Stimulated activated CD4-positive, alpha-beta T cell treated with anti-CD3 and anti-CD28 coated beads, Interleukin-12 subunit alpha, Interleukin-12 subunit beta, amount 100 ng/mL, for 24 hours (primary cell): ENCODE measurements around the gene HLA-F.

Experiments
- DNase-seq, 2 experiments: peaks; one replicate each; pipeline ENCODE4 v3.0.0-alpha.2; 2020; ENCODE audit warnings: low read depth in 2 of 2

Gene HLA-F

DNA sequence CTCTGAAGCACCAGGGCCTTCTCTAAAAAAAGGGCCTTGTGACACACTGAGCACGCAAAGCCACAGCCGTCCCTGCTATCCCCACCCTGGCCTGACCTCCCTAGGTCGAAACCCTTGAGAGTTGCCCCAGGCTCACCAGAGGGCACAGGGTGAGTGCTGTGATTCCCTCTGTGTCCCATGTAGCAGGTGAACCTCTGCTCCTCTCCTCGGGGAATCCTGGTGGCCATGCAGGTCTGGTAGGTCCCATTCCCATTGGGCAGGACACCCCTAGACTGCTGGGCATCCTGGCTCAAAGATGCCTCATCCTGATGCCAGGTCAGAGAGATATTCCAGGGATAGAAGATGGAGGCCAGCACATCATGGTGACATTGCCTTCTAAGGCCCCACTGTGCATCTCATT lies 20.9 kb downstream of the HLA-F start:
- DNase-seq, result no peak

DNA sequence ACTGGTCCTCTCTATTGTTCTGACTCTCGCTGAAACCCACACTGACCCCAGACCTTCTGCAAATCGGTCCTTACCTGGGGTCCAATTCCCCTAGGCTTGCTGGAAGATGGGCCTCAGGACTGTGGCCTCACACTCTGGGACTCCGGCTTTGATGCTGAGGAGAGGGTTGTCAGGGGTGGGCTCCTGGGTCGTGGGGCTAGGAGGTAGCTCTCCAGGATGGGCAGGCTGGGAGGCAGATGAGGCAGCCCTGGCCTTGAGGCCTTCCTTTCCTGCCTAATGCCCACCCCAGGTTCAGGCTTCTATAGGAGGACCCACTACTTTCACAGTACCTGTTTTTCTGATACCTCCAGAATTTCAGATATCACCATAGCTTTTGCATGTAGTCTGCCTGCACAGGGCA lies 21.4 kb downstream of the HLA-F start:
- DNase-seq, result no peak

DNA sequence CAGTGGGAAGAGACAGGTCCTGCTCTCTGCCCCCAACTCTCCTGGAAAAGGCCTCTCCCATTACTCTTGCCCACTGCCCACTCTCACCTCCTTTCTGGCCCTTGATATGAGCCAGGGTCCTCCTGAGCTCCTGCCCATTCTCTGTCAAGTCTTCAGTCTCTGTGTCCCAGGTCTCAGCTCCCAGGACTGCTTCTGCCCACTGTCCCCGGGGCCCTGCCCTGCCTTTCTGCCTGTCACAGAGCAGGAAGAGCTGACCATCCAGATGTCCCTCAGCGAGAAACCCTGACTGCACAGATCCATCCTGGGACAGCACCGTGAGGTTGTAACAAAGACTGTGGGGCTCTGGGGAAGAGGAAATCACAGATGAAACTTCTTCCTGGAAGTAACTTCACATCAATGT lies 22.2 kb downstream of the HLA-F start:
- no peak for DNase-seq

DNA sequence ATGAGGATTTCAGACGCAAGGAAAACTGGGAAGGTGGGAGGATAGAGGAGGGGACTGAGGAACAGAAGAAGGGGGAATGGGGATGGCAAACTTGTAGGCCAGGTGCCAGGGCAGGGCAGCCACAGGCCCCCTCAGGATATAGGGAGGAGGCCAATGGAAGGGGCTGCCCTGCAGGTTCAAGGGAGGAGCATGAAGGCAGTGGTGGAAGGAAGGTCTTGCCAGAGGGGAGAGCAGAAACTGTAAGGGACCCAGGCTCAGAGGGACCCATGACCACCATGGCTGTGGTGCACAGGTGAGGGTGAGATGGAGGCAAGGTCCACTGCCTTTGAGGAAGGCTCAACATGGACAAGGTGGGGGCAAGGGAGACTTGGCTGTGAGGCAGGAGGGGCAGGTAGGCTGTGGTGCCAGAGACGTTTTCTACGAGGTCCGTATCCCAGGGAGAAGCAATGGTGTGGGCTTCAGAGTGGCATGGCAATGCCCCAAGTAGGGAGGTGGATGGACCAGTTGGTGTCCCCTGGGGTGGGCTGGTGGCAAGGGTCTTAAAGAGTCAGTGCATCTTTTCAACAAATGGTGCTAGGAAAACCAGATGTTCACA lies 22.7 kb downstream of the HLA-F start:
- no peak for DNase-seq

DNA sequence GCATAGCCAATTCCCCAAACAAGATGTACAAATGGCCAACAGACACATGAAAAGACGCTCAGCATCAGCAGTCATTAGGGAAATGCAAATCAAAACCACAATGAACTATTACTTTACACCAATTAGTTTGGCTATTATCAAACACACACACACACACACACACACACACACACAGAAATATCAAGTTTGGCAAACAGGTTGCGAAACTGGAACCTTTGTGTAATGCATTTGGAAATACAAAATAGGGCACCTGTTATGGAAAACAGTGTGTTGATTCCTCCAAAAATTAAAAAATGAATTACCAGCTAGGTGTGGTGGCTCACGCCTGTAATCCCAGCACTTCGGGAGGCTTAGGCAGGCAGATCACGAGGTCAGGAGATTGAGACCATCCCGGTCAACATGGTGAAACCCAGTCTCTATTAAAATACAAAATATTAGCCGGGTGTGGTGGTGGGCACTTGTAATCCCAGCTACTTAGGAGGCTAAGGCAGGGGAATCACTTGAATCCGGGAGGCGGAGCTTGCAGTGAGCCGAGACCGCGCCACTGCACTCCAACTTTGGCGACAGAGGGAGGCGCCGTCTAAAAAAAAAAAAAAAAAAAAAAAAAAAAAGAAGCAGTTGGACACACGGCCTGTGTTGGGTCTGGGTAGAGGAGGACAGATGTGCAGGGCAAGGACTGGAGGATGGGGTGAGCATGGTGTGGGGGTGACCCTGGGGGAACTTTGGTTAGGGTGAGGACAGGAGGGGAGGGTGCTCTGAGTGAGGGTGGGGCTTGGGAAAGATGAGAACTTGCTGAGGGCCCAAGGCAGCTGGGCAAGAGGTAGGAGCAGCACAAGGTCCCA lies 23.8 kb downstream of the HLA-F start:
- no peak for DNase-seq

DNA sequence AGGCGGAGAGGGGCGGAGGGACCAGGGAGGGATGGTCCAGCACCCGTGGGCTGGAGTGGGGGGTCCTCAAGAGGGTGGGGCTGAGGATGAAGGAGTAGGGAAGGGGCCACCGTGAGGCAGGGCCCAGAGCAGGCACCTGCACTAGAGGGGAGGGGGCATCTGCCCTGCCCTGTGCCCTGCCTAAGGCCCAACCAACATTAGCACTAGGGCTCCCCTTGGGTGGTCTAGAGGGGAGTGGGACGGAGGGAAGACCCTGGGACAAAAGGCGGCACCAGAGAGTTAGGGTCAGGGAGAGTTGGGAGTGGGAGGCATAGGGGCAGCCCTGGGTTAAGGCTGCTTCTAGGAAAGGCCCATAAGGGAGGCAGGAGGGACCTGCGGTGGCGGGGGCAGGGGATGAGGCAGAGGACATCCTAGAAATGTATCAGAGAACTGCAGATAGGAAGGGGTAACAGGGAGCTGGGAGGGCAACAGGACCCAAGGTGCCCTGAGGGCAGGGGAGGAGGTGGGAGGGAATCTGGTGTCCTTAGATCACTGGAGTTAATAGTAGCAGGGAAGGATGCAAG lies 24.5 kb downstream of the HLA-F start:
- no peak for DNase-seq

DNA sequence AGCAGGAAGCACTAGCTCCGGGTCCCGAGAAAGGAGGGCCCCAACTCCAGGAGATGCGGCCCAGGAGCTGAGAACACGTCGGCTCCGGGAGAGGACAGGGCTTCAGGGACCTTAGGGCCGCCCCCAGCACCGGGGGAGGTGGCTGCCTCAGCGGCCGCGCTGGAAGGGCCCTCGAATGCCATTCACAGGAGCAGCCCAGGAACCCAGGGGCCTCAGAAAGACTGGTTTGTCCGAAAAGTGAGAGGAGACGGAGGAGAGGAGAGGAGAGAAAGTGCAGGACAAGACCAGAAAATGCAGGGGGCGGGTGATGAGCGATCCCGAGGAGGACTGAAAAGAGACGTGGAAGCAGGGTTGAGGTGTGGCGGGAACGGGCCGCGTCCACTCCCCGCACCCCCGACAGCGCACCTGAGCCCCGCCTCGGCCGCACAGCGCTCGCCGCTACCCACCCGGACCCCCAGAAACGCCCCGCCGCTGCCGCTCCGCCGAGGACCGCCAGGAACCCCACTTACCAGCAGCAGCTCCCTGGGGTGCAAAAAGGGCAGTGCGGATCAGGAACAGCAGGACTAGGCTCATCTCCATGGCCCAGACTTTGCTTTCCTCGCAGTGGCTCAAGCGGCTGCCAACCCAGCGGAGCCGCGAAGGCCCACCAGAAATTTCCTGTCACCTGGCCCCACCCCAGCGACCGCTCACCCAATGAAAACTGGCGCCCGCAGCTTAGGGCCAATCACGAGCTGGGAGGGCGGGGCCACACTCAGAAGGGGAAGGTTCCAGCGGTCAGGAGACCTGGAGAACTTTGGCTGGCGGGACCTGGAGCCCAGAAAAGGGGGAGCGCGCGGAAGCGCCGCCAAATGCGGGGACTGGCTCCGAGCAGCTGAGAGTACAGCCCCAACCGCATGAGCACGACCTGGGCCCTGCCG lies 25.4 kb downstream of the HLA-F start:
- DNase-seq, result peak; percentile 67 to 86

DNA sequence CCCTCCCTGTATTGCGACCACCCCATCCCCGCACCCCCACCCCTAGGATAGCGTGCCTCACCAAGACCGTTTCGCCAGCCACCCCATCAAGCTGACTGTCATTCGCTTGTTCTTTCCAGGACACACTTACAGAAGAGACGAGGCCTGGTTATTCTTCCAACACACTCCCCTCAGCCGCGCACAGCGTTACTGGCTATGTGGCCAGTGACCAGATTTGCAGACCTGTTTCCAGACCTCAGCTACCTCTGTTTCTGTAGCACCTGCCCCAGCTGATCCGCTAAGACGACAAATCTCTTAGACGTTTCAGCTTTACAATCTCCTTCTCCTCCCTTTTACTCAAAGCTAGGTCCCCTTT lies 26.1 kb downstream of the HLA-F start:
- no peak for DNase-seq

DNA sequence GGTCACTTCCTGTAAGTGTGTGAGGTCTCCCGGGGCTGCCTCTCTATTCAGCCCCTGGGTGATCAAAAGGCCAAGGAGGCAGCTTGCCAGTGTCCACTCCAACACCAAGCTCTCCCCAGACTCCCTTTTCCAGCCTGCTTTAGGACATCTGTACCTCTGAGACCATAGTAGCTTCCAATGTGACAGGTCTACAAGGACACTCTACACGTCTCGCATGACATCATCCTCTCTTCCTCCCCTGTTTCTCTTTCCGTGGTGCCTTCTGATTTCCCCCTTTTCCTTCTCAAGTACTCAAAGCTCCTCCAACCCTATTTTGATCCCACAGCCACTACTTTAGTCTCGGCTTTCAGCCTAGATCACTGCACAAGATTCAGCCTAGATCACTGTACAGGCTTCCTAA lies 26.4 kb downstream of the HLA-F start:
- no peak for DNase-seq

DNA sequence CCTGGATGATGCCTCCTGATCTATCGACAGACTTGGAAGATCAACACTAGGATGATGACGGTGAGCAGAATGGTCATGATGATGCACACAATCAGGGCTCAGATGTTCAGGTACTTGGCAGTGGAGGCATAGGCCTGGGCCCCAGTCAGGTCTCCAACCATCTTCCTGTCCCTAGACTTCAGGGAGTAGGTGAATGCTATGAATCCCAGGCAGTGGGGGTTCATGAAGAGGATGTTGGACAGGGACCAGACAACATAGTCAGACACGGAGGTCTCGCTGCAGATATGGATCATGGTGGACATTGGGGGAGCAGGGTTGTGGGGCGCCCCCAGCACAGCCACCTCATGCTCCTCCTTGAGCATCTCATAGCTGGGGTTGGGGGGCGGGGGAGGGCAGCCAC lies 27.5 kb downstream of the HLA-F start:
- DNase-seq, result no peak

DNA sequence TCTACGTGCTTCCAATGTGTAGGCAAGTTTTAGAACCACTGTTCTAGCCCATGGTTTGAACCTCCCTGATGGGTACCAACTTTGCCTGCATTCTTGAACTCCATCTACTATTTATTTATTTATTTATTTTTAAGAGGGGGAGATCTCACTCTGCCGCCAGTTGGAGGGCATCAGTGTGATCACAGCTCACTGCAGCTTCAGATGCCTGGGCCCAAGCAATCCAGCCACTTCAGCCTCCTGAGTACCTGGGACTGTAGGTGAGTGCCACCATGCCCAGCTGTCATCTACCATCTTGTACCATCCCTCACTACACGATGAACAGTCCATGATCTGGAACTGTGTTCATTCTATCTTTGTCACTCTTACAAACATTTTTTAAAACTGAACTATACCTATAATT lies 28.2 kb downstream of the HLA-F start:
- no peak for DNase-seq

DNA sequence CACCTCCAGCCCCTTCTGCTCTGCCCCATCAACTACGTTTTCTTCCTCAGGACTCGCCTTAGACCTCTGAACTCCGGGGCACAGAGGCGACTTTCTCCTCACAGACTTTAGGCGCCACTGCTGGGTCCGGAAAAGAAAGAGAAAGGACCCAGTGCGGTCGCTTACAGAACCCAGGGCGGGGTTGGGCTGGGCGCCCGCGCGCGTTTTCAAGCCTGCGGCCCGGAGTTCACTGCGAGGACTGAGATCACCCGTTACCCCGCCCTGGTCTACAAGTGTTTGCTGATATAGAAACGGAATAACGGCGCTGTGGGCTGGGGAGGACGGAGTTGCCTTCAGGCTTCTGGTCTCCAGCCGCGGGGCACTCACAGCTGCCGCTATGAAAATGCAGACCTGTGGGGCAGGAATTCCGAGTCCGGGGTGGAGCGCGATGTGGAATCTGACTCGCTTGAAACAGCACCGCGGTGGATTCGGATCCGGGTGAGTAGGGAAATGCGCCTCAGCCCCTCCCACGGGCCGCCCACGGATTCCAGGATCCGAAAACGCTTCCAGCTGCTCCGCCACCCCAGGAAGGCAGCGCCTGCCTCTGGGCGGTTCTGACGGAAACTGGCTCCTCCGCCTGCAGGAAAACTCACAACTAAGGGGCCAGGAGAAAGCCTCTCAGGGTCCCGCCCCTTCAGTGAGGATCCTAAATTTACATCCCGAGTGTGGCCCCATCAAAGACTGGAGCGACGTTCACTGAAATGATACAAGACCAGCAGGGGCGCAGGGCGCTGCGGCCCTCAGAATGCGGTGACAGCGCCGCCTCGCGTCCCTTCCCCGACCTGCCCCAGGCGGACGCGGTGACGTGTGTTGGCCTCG lies 29.4 kb downstream of the HLA-F start:
- peak; percentile 69 to 82 for DNase-seq

DNA sequence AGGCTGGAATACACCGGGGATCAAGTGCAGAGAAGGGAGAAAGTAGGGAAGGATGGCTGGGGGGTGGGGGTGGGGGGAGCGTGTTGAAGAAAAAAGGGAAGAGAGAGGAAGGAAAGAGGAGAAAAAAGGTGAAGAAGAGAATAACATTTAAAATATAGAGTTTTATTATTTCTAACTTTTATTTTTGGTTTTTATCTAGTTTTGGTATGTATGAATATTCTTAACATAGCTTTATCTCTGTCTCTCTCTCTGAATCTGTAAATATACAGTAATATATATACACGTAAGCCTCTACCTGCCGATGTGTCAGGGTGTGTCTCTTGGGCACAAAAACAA lies 30.0 kb downstream of the HLA-F start:
- DNase-seq, result no peak

DNA sequence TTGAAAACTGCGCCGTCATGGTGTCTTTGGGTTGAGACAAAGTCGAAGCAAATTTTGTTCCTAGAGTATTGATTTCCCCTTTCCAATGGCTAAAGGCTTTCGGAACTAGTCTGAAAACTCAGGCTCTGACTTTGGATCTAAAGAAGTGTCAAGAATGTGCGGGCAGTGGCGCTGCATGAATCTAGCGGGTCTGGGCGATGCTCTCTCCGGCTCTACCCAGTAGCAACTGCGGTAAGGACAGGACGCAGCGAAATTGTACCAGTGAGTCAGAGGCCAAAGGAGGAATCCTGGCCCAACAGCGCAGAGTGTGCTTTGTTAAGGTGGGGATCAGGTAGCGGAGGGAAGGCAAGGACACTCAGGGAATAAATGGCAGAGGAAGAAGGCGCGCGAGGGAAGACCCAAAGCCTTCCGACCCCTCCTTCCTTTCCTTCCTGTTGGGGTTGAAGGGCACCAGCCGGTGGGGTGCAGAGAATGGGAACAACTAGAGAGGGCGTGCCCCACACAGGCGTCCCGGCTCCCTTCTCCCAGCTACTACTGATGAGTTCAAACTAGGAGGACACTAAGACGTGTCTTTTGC lies 32.1 kb downstream of the HLA-F start:
- DNase-seq, result no peak

DNA sequence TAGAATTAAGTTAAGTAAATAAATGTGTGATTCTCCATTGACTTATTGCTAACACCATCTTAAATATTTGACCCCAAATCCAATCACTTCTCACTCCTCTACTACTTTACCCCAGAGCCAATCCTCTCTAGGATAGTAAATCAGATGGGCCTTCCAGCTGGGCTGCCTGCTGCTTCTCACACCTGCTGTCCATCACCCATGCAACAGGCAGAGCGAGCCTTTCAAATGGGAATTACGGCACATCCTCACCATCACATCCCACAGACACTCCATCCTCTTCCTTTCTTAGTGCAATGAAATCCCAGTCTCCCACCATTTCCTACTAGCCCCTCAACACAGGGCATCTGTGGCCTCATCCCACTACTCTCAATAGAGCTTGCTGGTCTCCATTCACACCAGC lies 34.0 kb downstream of the HLA-F start:
- no peak for DNase-seq

DNA sequence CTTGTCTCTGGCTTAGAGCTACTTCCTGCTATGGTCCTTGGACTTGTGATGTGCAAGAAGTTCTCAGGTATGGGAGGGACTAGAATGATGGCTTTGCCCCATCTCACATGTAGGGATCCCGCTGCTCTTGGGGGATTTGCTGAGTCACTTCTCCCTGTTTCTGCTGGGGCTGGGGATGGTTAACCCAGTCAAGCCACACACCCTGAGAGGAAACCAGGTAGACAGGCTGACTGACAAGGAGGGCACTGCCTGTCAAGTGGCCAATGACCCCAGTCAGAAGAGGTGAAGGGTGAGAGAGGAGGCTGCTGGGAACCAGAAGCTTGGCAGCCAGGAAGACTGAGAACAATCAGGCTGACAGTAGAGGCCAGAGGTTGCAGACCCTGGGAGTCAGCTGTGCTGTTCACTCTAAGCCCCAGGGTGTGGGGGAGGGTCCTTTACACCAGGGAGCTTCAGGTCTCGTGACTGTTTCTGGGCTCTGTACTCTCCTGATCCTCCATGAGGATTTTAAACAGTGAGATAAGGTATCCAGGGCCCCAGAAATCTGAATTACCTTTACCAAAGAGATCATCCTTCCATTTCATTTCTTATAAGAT lies 34.6 kb downstream of the HLA-F start:
- no peak for DNase-seq

DNA sequence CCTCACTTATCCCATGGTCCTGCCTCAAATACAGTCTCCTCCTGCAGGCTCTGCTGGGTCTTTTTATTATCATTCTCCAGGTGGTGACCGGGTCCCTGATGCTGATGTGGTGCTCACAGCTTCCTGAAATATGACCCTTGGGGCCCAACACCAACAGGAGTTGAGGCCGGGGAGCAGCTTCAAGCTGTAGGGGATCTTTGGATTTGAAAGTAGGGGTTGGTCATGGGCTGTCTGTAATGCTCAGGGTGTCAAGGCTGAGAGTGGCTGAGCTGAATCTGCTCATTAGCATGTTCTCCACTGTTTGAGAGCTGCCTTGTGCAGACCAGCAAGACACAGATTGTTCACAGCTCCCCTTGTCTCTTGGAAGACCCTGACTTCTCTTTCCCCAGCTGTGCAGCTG lies 35.5 kb downstream of the HLA-F start:
- DNase-seq, result no peak

DNA sequence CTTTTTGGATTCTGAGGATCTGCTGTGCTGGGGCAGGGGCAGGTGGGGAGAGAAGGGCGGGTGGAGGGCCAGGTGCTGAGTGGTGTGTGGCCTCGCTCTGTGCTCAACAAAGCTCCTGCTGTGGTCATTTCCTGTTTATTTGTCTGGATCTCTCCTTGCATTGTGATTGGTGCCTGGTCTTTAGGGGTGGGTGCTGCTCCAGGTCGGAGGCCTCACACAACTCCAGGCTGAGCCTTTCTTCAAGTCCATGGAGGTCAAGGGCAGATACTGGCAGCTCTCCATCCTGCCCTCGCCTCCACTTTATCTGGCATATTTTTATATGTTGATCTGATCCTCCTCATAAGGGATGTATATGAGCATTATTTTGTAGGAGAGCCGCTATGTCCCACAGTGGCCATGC lies 36.2 kb downstream of the HLA-F start:
- no peak for DNase-seq

DNA sequence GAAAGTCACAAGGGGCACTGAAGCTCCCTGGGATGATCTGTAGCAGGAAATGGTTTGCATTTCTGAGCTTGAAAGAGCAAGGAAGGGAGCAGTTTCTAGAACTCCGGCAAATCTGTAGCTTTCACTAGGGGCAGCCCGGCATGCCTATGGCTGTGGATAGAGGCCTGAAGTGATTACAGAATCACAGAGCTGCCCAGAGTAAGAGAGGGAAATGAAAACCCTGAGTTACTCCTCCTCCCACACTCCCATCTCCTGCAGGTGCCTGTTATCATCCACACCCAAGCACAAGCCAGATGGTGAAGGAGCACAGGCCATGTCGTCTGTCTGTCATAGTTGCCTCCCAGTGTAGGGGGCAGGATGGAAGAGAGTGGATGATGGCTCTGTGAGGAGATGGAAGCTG lies 37.1 kb downstream of the HLA-F start:
- no peak for DNase-seq

DNA sequence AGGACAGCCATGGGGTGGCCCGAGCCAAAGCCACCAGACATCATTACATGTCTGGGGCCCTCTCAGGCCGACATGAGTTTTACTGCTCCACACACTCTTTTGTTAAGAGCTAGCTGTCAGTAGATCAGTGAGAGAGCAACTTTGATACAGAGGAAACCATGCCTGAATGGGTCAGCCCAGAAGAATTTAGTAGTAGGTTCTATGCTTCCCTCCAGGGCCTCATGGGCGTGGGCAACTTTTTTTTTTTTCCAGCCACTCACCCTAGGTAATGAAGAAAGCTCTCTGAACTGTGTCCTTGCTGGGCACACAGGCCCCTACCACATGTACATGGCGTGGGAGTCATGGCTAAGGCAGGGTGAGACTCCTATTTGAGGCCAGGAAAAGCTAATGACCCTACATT lies 38.8 kb downstream of the HLA-F start:
- no peak for DNase-seq

DNA sequence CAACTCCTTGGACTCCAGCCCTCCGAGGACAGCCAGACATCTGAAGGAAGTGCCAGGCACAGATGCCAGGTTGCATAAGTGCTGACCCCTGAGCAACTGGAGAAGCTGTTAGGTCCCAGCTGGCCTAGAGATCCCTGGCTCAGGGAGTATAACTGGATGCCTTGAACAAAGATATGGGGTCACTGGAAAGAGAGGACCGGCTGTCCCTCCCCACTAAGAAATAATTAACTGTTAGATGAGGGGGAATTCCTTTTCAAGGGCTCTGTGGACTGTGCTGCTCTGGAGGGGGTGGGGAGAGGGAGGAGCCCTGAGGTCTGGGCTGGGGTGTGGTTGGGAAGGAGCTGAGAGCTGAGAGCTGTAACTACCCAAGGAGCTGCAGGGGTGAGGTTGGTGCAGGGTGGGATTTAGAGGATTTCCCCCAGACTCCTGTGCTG lies 39.6 kb downstream of the HLA-F start:
- no peak for DNase-seq
